Prostate gland (tissue), 2 donors: ENCODE data around the gene DOCK10. TPM values are rescaled to one million over a fixed set of nuclear protein-coding genes. Genes with fewer than 3 reads are reported as not detected.

Source experiments
- DNase-seq: peaks from one replicate; pipeline ENCODE4 v3.0.0-alpha.2; 2019; ENCODE audit warnings: low spot score
- H3K27ac ChIP-seq, 2 donors: fragments of 200-600 bp; sonication (generic); 2 replicates each; pipeline ENCODE4 v1.5.1; 2017 to 2019
- H3K27me3 ChIP-seq: fragments of 200-600 bp; sonication (generic); replicated peaks from 2 replicates; pipeline ENCODE4 v1.5.1; 2019; ENCODE audit not compliant: insufficient read depth
- H3K36me3 ChIP-seq, 2 donors: fragments of 200-600 bp; sonication (generic); 1 replicate in 1 of 2; 2 replicates in 1 of 2; pipeline versions ENCODE4 v1.5.1 to v1.8.1; 2017 to 2019
- H3K4me1 ChIP-seq: fragments of 200-600 bp; sonication (generic); replicated peaks from 2 replicates; pipeline ENCODE4 v1.5.1; 2019
- H3K4me3 ChIP-seq, 2 donors: fragments of 200-600 bp; sonication (generic); 2 replicates each; pipeline ENCODE4 v1.5.1; 2017 to 2019
- H3K9me3 ChIP-seq: fragments of 200-600 bp; sonication (generic); 2 replicates; pipeline ENCODE4 v1.5.1; 2017
- CTCF ChIP-seq, 4 experiments: fragments of 200-600 bp in 2 of 4; fragments of 450-650 bp in 2 of 4; sonication (generic) in 2 of 4; IDR thresholded peaks; 1 replicate in 3 of 4; 2 replicates in 1 of 4; pipeline ENCODE4 v1.5.1; 2016 to 2019; ENCODE audit warnings: antibody characterized with exemption in 4 of 4, mild to moderate bottlenecking in 2 of 4, moderate library complexity in 2 of 4
- POLR2A ChIP-seq: fragments of 450-650 bp; IDR thresholded peaks from one replicate; pipeline ENCODE4 v1.6.1; 2016; ENCODE audit warnings: antibody characterized with exemption, mild to moderate bottlenecking
- POLR2AphosphoS5 ChIP-seq: sonication (generic); formaldehyde crosslinking; IDR thresholded peaks from one replicate; pipeline ENCODE4 v1.6.1; 2017; ENCODE audit warnings: antibody characterized with exemption
- WGBS: methylation state at CpG from one replicate; pipeline ENCODE4 v1.1.5; 2018; 5-methylcytosine and 5-hydroxymethylcytosine counted together
- intact Hi-C: fragments of 100-400 bp; cut with DNase I; formaldehyde crosslinking; loops from one replicate; pipeline ENCODE4 v1.14.2; 2022
- total RNA-seq, 2 donors: library from RNA; depleted of rRNA; stranded (reverse); fragments of >200 nt; gene quantifications; one replicate each; pipeline ENCODE4 v1.1.0, GENCODE V29; 2016

The DOCK10 gene
- total RNA-seq, 2 donors from 2014 or later: 4.8 to 6.2 TPM

GRCh38 chr2:224930990-224931389 is 111.3 kb downstream of the DOCK10 start:
- DNase-seq: no peak
- H3K9me3 ChIP-seq: no peaks in the 10 kb centered on the region
- H3K4me3 ChIP-seq: no peak overlapping the region
- intact Hi-C loops: no loop called here
- H3K36me3 ChIP-seq: no peaks in the 10 kb centered on the region
- TF ChIP-seq POLR2AphosphoS5 (no peak), POLR2A (no peak), CTCF (IDR thresholded peaks at IDR 0.05) (no peak)
- WGBS: 90% methylated on average over 3 of the region's 3 CpGs
- H3K27me3 ChIP-seq: no peaks in the 10 kb centered on the region
- no peak overlapping the region for H3K27ac ChIP-seq
- peaks cover 8% of the 10 kb centered on the region for H3K4me1 ChIP-seq

GRCh38 chr2:224930124-224930523 is 112.1 kb downstream of the DOCK10 start:
- intact Hi-C loops: no loop called here
- WGBS: 33% methylated on average over 5 of the region's 5 CpGs
- TF ChIP-seq POLR2A (no peak), CTCF (IDR thresholded peaks at IDR 0.05) (no peak), POLR2AphosphoS5 (no peak)

GRCh38 chr2:224929512-224929911 is 112.8 kb downstream of the DOCK10 start:
- peaks cover 4% of the 10 kb centered on the region for H3K4me1 ChIP-seq
- DNase-seq: no peak
- 63% methylated on average over 3 of the region's 3 CpGs for WGBS

More at GRCh38 chr2:224930124-224930523, 112.1 kb downstream of the DOCK10 start:
- Histone ChIP-seq H3K9me3 (no peaks in the 10 kb centered on the region), H3K27ac (no peak overlapping the region), H3K36me3 (no peaks in the 10 kb centered on the region), H3K4me1 (peaks cover 8% of the 10 kb centered on the region), H3K27me3 (no peaks in the 10 kb centered on the region), H3K4me3 (no peak overlapping the region)
- DNase-seq: no peak

GRCh38 chr2:224927646-224928173 is 114.6 kb downstream of the DOCK10 start:
- 75% methylated on average over 7 of the region's 7 CpGs for WGBS

More at GRCh38 chr2:224929512-224929911, 112.8 kb downstream of the DOCK10 start:
- TF ChIP-seq POLR2A (no peak), CTCF (IDR thresholded peaks at IDR 0.05) (no peak), POLR2AphosphoS5 (no peak)
- intact Hi-C loops: no loop called here
- H3K27ac ChIP-seq: no peak overlapping the region
- no peaks in the 10 kb centered on the region for H3K27me3 ChIP-seq
- no peak overlapping the region for H3K4me3 ChIP-seq
- H3K9me3 ChIP-seq: no peaks in the 10 kb centered on the region
- H3K36me3 ChIP-seq: no peaks in the 10 kb centered on the region

More at GRCh38 chr2:224927646-224928173, 114.6 kb downstream of the DOCK10 start:
- Histone ChIP-seq H3K9me3 (no peaks in the 10 kb centered on the region), H3K27me3 (no peaks in the 10 kb centered on the region), H3K36me3 (no peaks in the 10 kb centered on the region), H3K27ac (no peak overlapping the region), H3K4me1 (peaks cover 4% of the 10 kb centered on the region), H3K4me3 (no peak overlapping the region)
- peak; percentile 36 for DNase-seq
- TF ChIP-seq CTCF (IDR thresholded peaks at IDR 0.05) (no peak), POLR2AphosphoS5 (peak; percentile 66), POLR2A (no peak)
- intact Hi-C loops: no loop called here
